Tibial artery (tissue), 4 donors: Measurements from ENCODE around the gene PCDHA9.
"Not testable (repeated sequence)": the region's sequence is repeated elsewhere in the genome, so short reads cannot be mapped to it uniquely, and the experiment has no call there.

Source experiments
- DNase-seq, 2 donors: peaks; one replicate each; pipeline ENCODE4 v3.0.0-alpha.2; 2019
- H3K27ac ChIP-seq, 2 donors: fragments of 200-600 bp; sonication (generic) in 1 of 2; 1 replicate in 1 of 2; 2 replicates in 1 of 2; pipeline ENCODE4 v1.5.1; 2018 to 2019; ENCODE audit warnings: mild to moderate bottlenecking in 1 of 2
- H3K27me3 ChIP-seq, 2 donors: fragments of 200-600 bp; sonication (generic) in 1 of 2; one replicate each; pipeline versions ENCODE4 v1.5.1 to v1.6.0; 2016 to 2019
- H3K36me3 ChIP-seq, 3 donors: fragments of 200-600 bp; sonication (generic) in 2 of 3; one replicate each; pipeline ENCODE4 v1.5.1; 2016 to 2019; ENCODE audit warnings: mild to moderate bottlenecking in 2 of 3
- H3K4me1 ChIP-seq, 4 donors: fragments of 200-600 bp; sonication (generic) in 2 of 4; 1 replicate in 3 of 4; 2 replicates in 1 of 4; pipeline ENCODE4 v1.5.1; 2016 to 2019
- H3K4me3 ChIP-seq, 2 donors: fragments of 200-600 bp; sonication (generic) in 1 of 2; 1 replicate in 1 of 2; 2 replicates in 1 of 2; pipeline ENCODE4 v1.5.1; 2018 to 2019; ENCODE audit warnings: mild to moderate bottlenecking in 2 of 2
- H3K9me3 ChIP-seq, 3 donors: fragments of 200-600 bp; sonication (generic) in 1 of 3; one replicate each; pipeline ENCODE4 v1.5.1; 2016 to 2019
- CTCF ChIP-seq, 2 experiments: fragments of 200-600 bp in 1 of 2; fragments of 450-650 bp in 1 of 2; IDR thresholded peaks; one replicate each; pipeline ENCODE4 v1.5.1; 2017 to 2019; ENCODE audit warnings: antibody characterized with exemption in 2 of 2, mild to moderate bottlenecking in 1 of 2, moderate library complexity in 1 of 2
- intact Hi-C: fragments of 100-400 bp; cut with DNase I; formaldehyde crosslinking; loops from one replicate; pipeline ENCODE4 v1.15.0; 2023; ENCODE audit warnings: low total_unique reads

Gene PCDHA9

GRCh38 chr5:140806834-140807775 is 41.1 kb upstream of the PCDHA9 start, which contains the start of gene PCDHA4:
PCDHA4 (plus strand) TSS chr5:140807068.
- TF ChIP-seq CTCF (IDR thresholded peaks at IDR 0.05) = peak; percentile 22
- Histone ChIP-seq H3K27ac (peak within 1 kb of the TSS in 1 of 2 donors; percentile 59), H3K9me3 (peaks cover 0 to 58% (median 38%) of the 10 kb centered on the region in 3 donors), H3K4me1 (no peaks in the 10 kb centered on the region), H3K36me3 (no peaks in the 10 kb centered on the region), H3K27me3 (no peaks in the 10 kb centered on the region), H3K4me3 (peak within 1 kb of the TSS; percentile 38 to 52)
- DNase-seq = no peak
- intact Hi-C loops = loop anchor here (10.0 kb wide), 1 partner anchor 238 kb away; no protein-coding TSS in a partner anchor

GRCh38 chr5:140808241-140808888 is 39.8 kb upstream of the PCDHA9 start:
- H3K4me3 ChIP-seq, DNase-seq, H3K36me3 ChIP-seq, H3K27me3 ChIP-seq, H3K4me1 ChIP-seq, H3K27ac ChIP-seq: not testable (repeated sequence)
- H3K9me3 ChIP-seq = peaks cover 0 to 46% (median 28%) of the 10 kb centered on the region in 3 donors
- intact Hi-C loops = loop anchor here (10.0 kb wide), 1 partner anchor 236 kb away; no protein-coding TSS in a partner anchor

- DNase-seq = no peak
- TF ChIP-seq CTCF (IDR thresholded peaks at IDR 0.05) = no peak
- H3K27ac ChIP-seq = no peak overlapping the region
- intact Hi-C loops = loop anchor here (10.0 kb wide), 1 partner anchor 236 kb away; no protein-coding TSS in a partner anchor
- no peaks in the 10 kb centered on the region for H3K27me3 ChIP-seq
- peaks cover 0 to 48% (median 24%) of the 10 kb centered on the region in 3 donors for H3K9me3 ChIP-seq
- no peaks in the 10 kb centered on the region for H3K36me3 ChIP-seq
- H3K4me3 ChIP-seq = no peak overlapping the region
- no peaks in the 10 kb centered on the region for H3K4me1 ChIP-seq
These were observed 39.3 kb upstream of the PCDHA9 start for GRCh38 chr5:140808889-140809291.

GRCh38 chr5:140821375-140822280 is 26.6 kb upstream of the PCDHA9 start, which contains the start of gene PCDHA5:
PCDHA5 (plus strand) TSS chr5:140821613.
- Histone ChIP-seq H3K27ac (no peak within 1 kb of the TSS), H3K9me3 (peaks cover 0 to 42% (median 16%) of the 10 kb centered on the region in 3 donors), H3K36me3 (no peaks in the 10 kb centered on the region), H3K4me1 (no peaks in the 10 kb centered on the region), H3K27me3 (peaks cover 0 to 6% of the 10 kb centered on the region in 2 donors), H3K4me3 (no peak within 1 kb of the TSS)
- intact Hi-C loops = no loop called here
- no peak for DNase-seq
- TF ChIP-seq CTCF (IDR thresholded peaks at IDR 0.05) = peak in 1 of 2 experiments; percentile 15

GRCh38 chr5:140822281-140822629 is 25.9 kb upstream of the PCDHA9 start:
- no peak for DNase-seq
- H3K4me3 ChIP-seq = no peak overlapping the region
- no peak for TF ChIP-seq CTCF (IDR thresholded peaks at IDR 0.05)
- H3K27ac ChIP-seq = no peak overlapping the region
- no peaks in the 10 kb centered on the region for H3K4me1 ChIP-seq
- peaks cover 0 to 42% (median 16%) of the 10 kb centered on the region in 3 donors for H3K9me3 ChIP-seq
- H3K36me3 ChIP-seq = no peaks in the 10 kb centered on the region
- peaks cover 0 to 6% of the 10 kb centered on the region in 2 donors for H3K27me3 ChIP-seq
- intact Hi-C loops = no loop called here

GRCh38 chr5:140822969-140823368 is 25.2 kb upstream of the PCDHA9 start:
- Histone ChIP-seq H3K9me3 (peaks cover 0 to 44% (median 20%) of the 10 kb centered on the region in 3 donors), H3K27me3 (peaks cover 0 to 10% of the 10 kb centered on the region in 2 donors)
- H3K4me1 ChIP-seq, H3K27ac ChIP-seq, H3K4me3 ChIP-seq, H3K36me3 ChIP-seq, intact Hi-C loops, DNase-seq: not testable (repeated sequence)
